ENCODE measurements around the gene SLCO3A1.
"Not testable (repeated sequence)": the region's sequence is repeated elsewhere in the genome, so short reads cannot be mapped to it uniquely, and the experiment has no call there.

The SLCO3A1 gene

DNA sequence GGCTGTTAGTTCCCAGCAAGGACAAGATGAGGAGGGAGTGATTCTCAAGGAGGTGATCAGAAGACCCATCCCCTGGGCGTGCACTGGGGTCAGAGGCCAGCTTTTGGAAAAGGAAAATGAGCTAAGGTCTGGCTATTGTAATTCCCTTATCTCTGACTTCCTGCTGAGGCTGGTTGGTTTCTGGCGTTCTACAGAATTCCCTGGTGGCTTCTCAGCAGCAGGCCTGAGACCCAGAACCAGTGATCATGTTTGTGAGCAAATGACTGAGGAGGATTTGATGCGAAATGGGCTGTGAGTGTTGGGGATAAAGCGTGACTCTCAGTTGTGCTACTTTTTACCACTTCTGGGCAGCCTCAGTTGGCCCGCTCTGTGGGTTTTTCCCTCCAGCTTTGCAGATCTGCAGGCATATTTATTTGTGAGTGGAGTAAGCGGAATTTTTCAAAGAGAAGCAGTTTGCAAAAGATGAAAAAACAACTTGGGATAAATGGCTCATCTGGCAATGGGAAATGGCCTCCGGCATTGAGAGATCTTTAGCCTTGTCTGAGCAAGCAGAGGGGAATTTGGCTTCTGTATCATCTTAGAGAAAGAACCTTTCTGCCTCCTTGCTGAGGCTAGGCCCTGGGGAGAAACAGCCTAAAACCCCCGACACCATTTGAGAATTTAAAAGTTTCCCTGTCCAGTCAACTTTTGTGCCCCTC is 102.7 kb downstream of the SLCO3A1 start:
- TF ChIP-seq, protein P1, sequence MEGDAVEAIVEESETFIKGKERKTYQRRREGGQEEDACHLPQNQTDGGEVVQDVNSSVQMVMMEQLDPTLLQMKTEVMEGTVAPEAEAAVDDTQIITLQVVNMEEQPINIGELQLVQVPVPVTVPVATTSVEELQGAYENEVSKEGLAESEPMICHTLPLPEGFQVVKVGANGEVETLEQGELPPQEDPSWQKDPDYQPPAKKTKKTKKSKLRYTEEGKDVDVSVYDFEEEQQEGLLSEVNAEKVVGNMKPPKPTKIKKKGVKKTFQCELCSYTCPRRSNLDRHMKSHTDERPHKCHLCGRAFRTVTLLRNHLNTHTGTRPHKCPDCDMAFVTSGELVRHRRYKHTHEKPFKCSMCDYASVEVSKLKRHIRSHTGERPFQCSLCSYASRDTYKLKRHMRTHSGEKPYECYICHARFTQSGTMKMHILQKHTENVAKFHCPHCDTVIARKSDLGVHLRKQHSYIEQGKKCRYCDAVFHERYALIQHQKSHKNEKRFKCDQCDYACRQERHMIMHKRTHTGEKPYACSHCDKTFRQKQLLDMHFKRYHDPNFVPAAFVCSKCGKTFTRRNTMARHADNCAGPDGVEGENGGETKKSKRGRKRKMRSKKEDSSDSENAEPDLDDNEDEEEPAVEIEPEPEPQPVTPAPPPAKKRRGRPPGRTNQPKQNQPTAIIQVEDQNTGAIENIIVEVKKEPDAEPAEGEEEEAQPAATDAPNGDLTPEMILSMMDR (conservative IDR thresholded peaks at IDR 0.05; ENCODE audit: low read depth): no peak
- ChIA-PET CTCF (interaction anchor here (0.8 to 0.9 kb wide), 2 partner anchors 14 to 15 kb away, joined by 3 to 4 read pairs; no protein-coding TSS in a partner anchor), POLR2A (ENCODE audit: low non-redundant PET) (no interaction called here)
- DNase-seq (ENCODE audit: low spot score): peak; percentile 62
- H3K27ac ChIP-seq: peak overlapping the region; percentile 91

GRCh38 chr15:91961357-91961756 is 107.8 kb downstream of the SLCO3A1 start:
- DNase-seq (ENCODE audit: low spot score): no peak
- POLR2A ChIA-PET (ENCODE audit: low non-redundant PET): no interaction called here
- H3K27ac ChIP-seq: no peak overlapping the region
- CTCF ChIA-PET: no interaction called here
- TF ChIP-seq, protein P1 (conservative IDR thresholded peaks at IDR 0.05; ENCODE audit: low read depth): no peak

DNA sequence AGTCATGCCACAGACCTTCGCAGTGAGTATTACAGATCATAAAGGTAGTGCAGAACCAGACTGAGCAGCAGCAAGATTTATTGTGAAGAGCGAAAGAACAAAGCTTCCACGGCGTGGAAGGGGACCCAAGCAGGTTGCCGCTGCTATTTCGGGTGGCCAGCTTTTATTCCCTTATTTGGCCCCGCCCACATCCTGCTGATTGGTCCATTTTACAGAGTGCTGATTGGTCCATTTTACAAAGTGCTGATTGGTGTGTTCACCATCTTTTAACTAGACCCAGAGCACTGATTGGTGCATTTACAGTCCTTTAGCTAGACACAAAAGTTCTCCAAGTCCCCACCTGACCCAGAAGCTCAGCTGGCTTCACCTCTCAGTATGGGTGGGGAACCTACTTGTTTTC is 110.2 kb downstream of the SLCO3A1 start:
- POLR2A ChIA-PET (ENCODE audit: low non-redundant PET); DNase-seq (ENCODE audit: low spot score): not testable (repeated sequence)
- peak overlapping the region; percentile 52 for H3K27ac ChIP-seq
- CTCF ChIA-PET: interaction anchor here (0.7 kb wide), 1 partner anchor 58 kb away, joined by 3 read pairs; no protein-coding TSS in a partner anchor

- TF ChIP-seq, protein P1 (conservative IDR thresholded peaks at IDR 0.05; ENCODE audit: low read depth): no peak
- CTCF ChIA-PET: interaction anchor here (1.0 kb wide), 1 partner anchor 113 kb away, joined by 4 read pairs; no protein-coding TSS in a partner anchor
- DNase-seq (ENCODE audit: low spot score): peak; percentile 91
- peak overlapping the region; percentile 98 for H3K27ac ChIP-seq
- POLR2A ChIA-PET (ENCODE audit: low non-redundant PET): no interaction called here
These were observed 112.1 kb downstream of the SLCO3A1 start for GRCh38 chr15:91965501-91966193.

- TF ChIP-seq, protein P1 (conservative IDR thresholded peaks at IDR 0.05; ENCODE audit: low read depth): no peak
- no peak for DNase-seq (ENCODE audit: low spot score)
- H3K27ac ChIP-seq: peak overlapping the region; percentile 98
- ChIA-PET POLR2A (ENCODE audit: low non-redundant PET) (no interaction called here), CTCF (interaction anchor here (1.0 kb wide), 1 partner anchor 113 kb away, joined by 4 read pairs; no protein-coding TSS in a partner anchor)
These were observed 112.7 kb downstream of the SLCO3A1 start for GRCh38 chr15:91966194-91966552.

- H3K27ac ChIP-seq: peak overlapping the region; percentile 42
- ChIA-PET POLR2A (ENCODE audit: low non-redundant PET) (no interaction called here), CTCF (interaction anchor here (0.6 kb wide), 1 partner anchor 1178 kb away, joined by 14 read pairs; no protein-coding TSS in a partner anchor)
- DNase-seq (ENCODE audit: low spot score): no peak
- TF ChIP-seq, protein P1 (conservative IDR thresholded peaks at IDR 0.05; ENCODE audit: low read depth): no peak
These were observed 114.6 kb downstream of the SLCO3A1 start for GRCh38 chr15:91967935-91968606.
